Inflammatory macrophage treated with lipopolysaccharide for 1 hour (primary cell): ENCODE measurements around the gene CRABP1.

ENCODE experiments used
- DNase-seq, 2 donors: peaks; one replicate each; pipeline ENCODE4 v3.0.0-alpha.2; 2020 to 2022

The CRABP1 gene

GRCh38 chr15:78317145-78317836 is 22.9 kb upstream of the CRABP1 start:
- no peak for DNase-seq

- DNase-seq: no peak
Measured at GRCh38 chr15:78319588-78319987, 20.6 kb upstream of the CRABP1 start.

GRCh38 chr15:78320183-78320582 is 20.0 kb upstream of the CRABP1 start:
- no peak for DNase-seq

- DNase-seq: no peak
Measured at GRCh38 chr15:78321041-78321570, 19.0 kb upstream of the CRABP1 start.

GRCh38 chr15:78321786-78322185 is 18.4 kb upstream of the CRABP1 start:
- no peak for DNase-seq

- DNase-seq: no peak
Measured at GRCh38 chr15:78322243-78322642, 17.9 kb upstream of the CRABP1 start.

- DNase-seq: no peak
Measured at GRCh38 chr15:78322724-78323521, 17.2 kb upstream of the CRABP1 start.

- no peak for DNase-seq
Measured at GRCh38 chr15:78323693-78324092, 16.5 kb upstream of the CRABP1 start.

GRCh38 chr15:78324144-78324543 is 16.0 kb upstream of the CRABP1 start:
- DNase-seq: no peak

GRCh38 chr15:78325092-78325843 is 14.9 kb upstream of the CRABP1 start:
- DNase-seq: no peak

GRCh38 chr15:78327466-78327865 is 12.7 kb upstream of the CRABP1 start:
- DNase-seq: peak; percentile 47 to 76

- no peak for DNase-seq
Measured at GRCh38 chr15:78329625-78330024, 10.5 kb upstream of the CRABP1 start.

- no peak for DNase-seq
Measured at GRCh38 chr15:78334845-78335244, 5.3 kb upstream of the CRABP1 start.

- DNase-seq: no peak
Measured at GRCh38 chr15:78335985-78336384, 4.2 kb upstream of the CRABP1 start.

- DNase-seq: no peak
Measured at GRCh38 chr15:78338781-78339180, 1.4 kb upstream of the CRABP1 start.

- DNase-seq: no peak
Measured at GRCh38 chr15:78339559-78339958, 594 bp upstream of the CRABP1 start.

GRCh38 chr15:78341057-78341987 is 1.2 kb downstream of the CRABP1 start:
- DNase-seq: no peak

GRCh38 chr15:78342021-78342420 is 1.9 kb downstream of the CRABP1 start:
- DNase-seq: no peak

GRCh38 chr15:78343276-78344060 is 3.3 kb downstream of the CRABP1 start:
- no peak for DNase-seq

GRCh38 chr15:78345396-78346125 is 5.4 kb downstream of the CRABP1 start:
- no peak for DNase-seq
